Measurements from ENCODE around the gene CFL1.
"Not testable (repeated sequence)": the region's sequence is repeated elsewhere in the genome, so short reads cannot be mapped to it uniquely, and the experiment has no call there.

Gene CFL1

GRCh38 chr11:65853246-65853979 lies 4.6 kb downstream of the CFL1 start:
- Histone ChIP-seq H3K4me3 (no peak overlapping the region), H3K9ac (ENCODE audit: insufficient read length) (no peak overlapping the region), H3K27ac (no peak overlapping the region), H3K36me3 (ENCODE audit: insufficient read depth, low read length) (peaks cover 37% of the 10 kb centered on the region), H3K9me3 (ENCODE audit: low read depth, low read length) (no peaks in the 10 kb centered on the region)
- no peak for DNase-seq (ENCODE audit: low read depth, low spot score)
- TF ChIP-seq FOXP2 (optimal IDR thresholded peaks at IDR 0.05; ENCODE audit: control extremely low read depth, extremely low read length, insufficient read depth) (no peak), POLR2AphosphoS5 (IDR thresholded peaks at IDR 0.05; ENCODE audit: borderline replicate concordance, low read depth, low read length) (no peak), EZH2 (IDR thresholded peaks at IDR 0.05) (no peak)

- TF ChIP-seq EZH2 (IDR thresholded peaks at IDR 0.05): no peak
- TF ChIP-seq FOXP2 (optimal IDR thresholded peaks at IDR 0.05; ENCODE audit: control extremely low read depth, extremely low read length, insufficient read depth): no peak
- peak; percentile 48 for TF ChIP-seq POLR2AphosphoS5 (IDR thresholded peaks at IDR 0.05; ENCODE audit: borderline replicate concordance, low read depth, low read length)
- no peak for DNase-seq (ENCODE audit: low read depth, low spot score)
- no peaks in the 10 kb centered on the region for H3K9me3 ChIP-seq (ENCODE audit: low read depth, low read length)
- H3K4me3 ChIP-seq: no peak overlapping the region
- peaks cover 37% of the 10 kb centered on the region for H3K36me3 ChIP-seq (ENCODE audit: insufficient read depth, low read length)
- no peak overlapping the region for H3K9ac ChIP-seq (ENCODE audit: insufficient read length)
- H3K27ac ChIP-seq: no peak overlapping the region
These were observed 5.3 kb downstream of the CFL1 start for GRCh38 chr11:65852508-65853245.

GRCh38 chr11:65851811-65852507 lies 6.0 kb downstream of the CFL1 start:
- Histone ChIP-seq H3K4me3 (no peak overlapping the region), H3K9me3 (ENCODE audit: low read depth, low read length) (no peaks in the 10 kb centered on the region), H3K9ac (ENCODE audit: insufficient read length) (no peak overlapping the region), H3K36me3 (ENCODE audit: insufficient read depth, low read length) (peaks cover 37% of the 10 kb centered on the region), H3K27ac (0 out of 2 replicates have a peak overlapping the region, but pooled peaks have one; percentile 11)
- no peak for DNase-seq (ENCODE audit: low read depth, low spot score)
- TF ChIP-seq POLR2AphosphoS5 (IDR thresholded peaks at IDR 0.05; ENCODE audit: borderline replicate concordance, low read depth, low read length) (no peak; the same call in 1 of the 2 replicates), EZH2 (IDR thresholded peaks at IDR 0.05) (no peak), FOXP2 (optimal IDR thresholded peaks at IDR 0.05; ENCODE audit: control extremely low read depth, extremely low read length, insufficient read depth) (no peak)

- no peak overlapping the region for H3K27ac ChIP-seq
- H3K36me3 ChIP-seq (ENCODE audit: insufficient read depth, low read length): peaks cover 31% of the 10 kb centered on the region
- DNase-seq (ENCODE audit: low read depth, low spot score): no peak
- no peak overlapping the region for H3K9ac ChIP-seq (ENCODE audit: insufficient read length)
- no peak for TF ChIP-seq EZH2 (IDR thresholded peaks at IDR 0.05)
- TF ChIP-seq POLR2AphosphoS5 (IDR thresholded peaks at IDR 0.05; ENCODE audit: borderline replicate concordance, low read depth, low read length): peak; percentile 28; the same call in 1 of the 2 replicates
- TF ChIP-seq FOXP2 (optimal IDR thresholded peaks at IDR 0.05; ENCODE audit: control extremely low read depth, extremely low read length, insufficient read depth): no peak
- no peak overlapping the region for H3K4me3 ChIP-seq
- no peaks in the 10 kb centered on the region for H3K9me3 ChIP-seq (ENCODE audit: low read depth, low read length)
These were observed 6.8 kb downstream of the CFL1 start for GRCh38 chr11:65851083-65851579.

- no peak overlapping the region for H3K4me3 ChIP-seq
- no peak overlapping the region for H3K27ac ChIP-seq
- H3K36me3 ChIP-seq (ENCODE audit: insufficient read depth, low read length): peaks cover 24% of the 10 kb centered on the region
- H3K9ac ChIP-seq (ENCODE audit: insufficient read length): no peak overlapping the region
- no peaks in the 10 kb centered on the region for H3K9me3 ChIP-seq (ENCODE audit: low read depth, low read length)
- DNase-seq (ENCODE audit: low read depth, low spot score): no peak
- TF ChIP-seq POLR2AphosphoS5 (IDR thresholded peaks at IDR 0.05; ENCODE audit: borderline replicate concordance, low read depth, low read length): no peak
- no peak for TF ChIP-seq EZH2 (IDR thresholded peaks at IDR 0.05)
- no peak for TF ChIP-seq FOXP2 (optimal IDR thresholded peaks at IDR 0.05; ENCODE audit: control extremely low read depth, extremely low read length, insufficient read depth)
These were observed 7.5 kb downstream of the CFL1 start for GRCh38 chr11:65850217-65851082.

GRCh38 chr11:65849771-65850216 lies 8.2 kb downstream of the CFL1 start:
- Histone ChIP-seq H3K4me3 (no peak overlapping the region), H3K9ac (ENCODE audit: insufficient read length) (no peak overlapping the region), H3K27ac (no peak overlapping the region), H3K36me3 (ENCODE audit: insufficient read depth, low read length) (peaks cover 17% of the 10 kb centered on the region), H3K9me3 (ENCODE audit: low read depth, low read length) (no peaks in the 10 kb centered on the region)
- TF ChIP-seq POLR2AphosphoS5 (IDR thresholded peaks at IDR 0.05; ENCODE audit: borderline replicate concordance, low read depth, low read length): no peak
- no peak for TF ChIP-seq EZH2 (IDR thresholded peaks at IDR 0.05)
- no peak for TF ChIP-seq FOXP2 (optimal IDR thresholded peaks at IDR 0.05; ENCODE audit: control extremely low read depth, extremely low read length, insufficient read depth)
- DNase-seq (ENCODE audit: low read depth, low spot score): no peak

GRCh38 chr11:65849366-65849765 lies 8.6 kb downstream of the CFL1 start:
- no peak overlapping the region for H3K9ac ChIP-seq (ENCODE audit: insufficient read length)
- no peak overlapping the region for H3K4me3 ChIP-seq
- TF ChIP-seq FOXP2 (optimal IDR thresholded peaks at IDR 0.05; ENCODE audit: control extremely low read depth, extremely low read length, insufficient read depth) (no peak), POLR2AphosphoS5 (IDR thresholded peaks at IDR 0.05; ENCODE audit: borderline replicate concordance, low read depth, low read length) (no peak), EZH2 (IDR thresholded peaks at IDR 0.05) (no peak)
- no peaks in the 10 kb centered on the region for H3K9me3 ChIP-seq (ENCODE audit: low read depth, low read length)
- DNase-seq (ENCODE audit: low read depth, low spot score): no peak
- H3K36me3 ChIP-seq (ENCODE audit: insufficient read depth, low read length): peaks cover 13% of the 10 kb centered on the region
- no peak overlapping the region for H3K27ac ChIP-seq

- not testable (repeated sequence) for H3K9me3 ChIP-seq (ENCODE audit: low read depth, low read length); DNase-seq (ENCODE audit: low read depth, low spot score); H3K36me3 ChIP-seq (ENCODE audit: insufficient read depth, low read length); H3K4me3 ChIP-seq; H3K27ac ChIP-seq; H3K9ac ChIP-seq (ENCODE audit: insufficient read length)
These were observed 9.3 kb downstream of the CFL1 start for GRCh38 chr11:65848693-65849092.

Data from SK-N-MC (cell line).